Endothelial cell of umbilical vein (primary cell): ENCODE measurements around the gene ATP6V0D1. TPM values are rescaled to one million over a fixed set of nuclear protein-coding genes. Genes with fewer than 3 reads are reported as not detected.

Experiments
- BruUV-seq: library from RNA; stranded (reverse); fragments of 400-500 nt; replicated peaks from 2 replicates; lab custom pipeline; 2021; lab: Mats Ljungman, UMichigan
- CTCF ChIA-PET: fragments of 300-600, 350-600 bp; sonication (Branson Sonifier 250); formaldehyde crosslinking; loops from one replicate; lab custom pipeline; 2021; ENCODE audit warnings: antibody characterized with exemption, inconsistent platforms; lab: Charles Lee
- POLR2A ChIA-PET: fragments of 300-600, 350-600 bp; sonication (Branson Sonifier 250); formaldehyde crosslinking; loops from one replicate; lab custom pipeline; 2021; ENCODE audit warnings: antibody characterized with exemption, inconsistent platforms; lab: Charles Lee
- DNase-seq: peaks from one replicate; pipeline ENCODE4 v3.0.0-alpha.2; 2011; ENCODE audit warnings: low read depth, low spot score
- FAIRE-seq: peaks from 2 replicates; lab custom pipeline; 2011; peaks lifted over from hg19 to GRCh38; lab: Jason Lieb, UNC
- H2AFZ ChIP-seq: 2 replicates; pipeline ENCODE4 v1.6.0; 2012; ENCODE audit warnings: low read depth, low read length, control low read depth, inconsistent platforms
- H3K27ac ChIP-seq: 2 replicates; pipeline ENCODE4 v1.5.1; 2011; ENCODE audit warnings: low read depth, mild to moderate bottlenecking, control low read depth, low read length, moderate library complexity; ENCODE audit not compliant: insufficient read depth
- H3K27me3 ChIP-seq, 2 experiments: 2 replicates each; pipeline versions ENCODE4 v1.6.0 to v1.6.1; 2011; ENCODE audit warnings: low read length in 2 of 2, mixed read lengths in 1 of 2; ENCODE audit not compliant: control insufficient read depth in 2 of 2, insufficient read depth in 2 of 2
- H3K36me3 ChIP-seq, 2 experiments: 2 replicates in 1 of 2; 3 replicates in 1 of 2; pipeline ENCODE4 v1.5.1; 2011; ENCODE audit warnings: low read length in 2 of 2, mild to moderate bottlenecking in 1 of 2, moderate library complexity in 1 of 2; ENCODE audit not compliant: control insufficient read depth in 2 of 2, insufficient read depth in 2 of 2; ENCODE audit errors: extremely low read depth in 1 of 2
- H3K4me1 ChIP-seq: 3 replicates; pipeline ENCODE4 v1.5.1; 2011; ENCODE audit warnings: mild to moderate bottlenecking, low read length; ENCODE audit not compliant: control insufficient read depth, insufficient read depth; ENCODE audit errors: extremely low read depth
- H3K4me2 ChIP-seq: 2 replicates; pipeline ENCODE4 v1.6.1; 2011; ENCODE audit warnings: low read length, control low read depth, mixed read lengths; ENCODE audit not compliant: insufficient read depth
- H3K4me3 ChIP-seq, 3 experiments: fragments of 200-600 bp in 1 of 3; sonication (generic), shearing (Covaris generic) in 1 of 3; replicated peaks in 1 of 3; 2 replicates each; pipeline ENCODE4 v1.5.1; 2011 to 2016; ENCODE audit warnings: control low read depth in 3 of 3, low read length in 3 of 3, mild to moderate bottlenecking in 2 of 3, inconsistent platforms in 1 of 3, low read depth in 1 of 3, moderate library complexity in 1 of 3; ENCODE audit not compliant: insufficient read depth in 1 of 3
- H3K79me2 ChIP-seq: 2 replicates; pipeline ENCODE4 v1.6.0; 2012; ENCODE audit warnings: low read length, inconsistent platforms; ENCODE audit not compliant: control insufficient read depth, insufficient read depth
- H3K9ac ChIP-seq: replicated peaks from 2 replicates; pipeline ENCODE3; 2011; ENCODE audit warnings: low read length, control low read depth; ENCODE audit not compliant: insufficient read depth; ENCODE audit errors: extremely low read depth
- H3K9me1 ChIP-seq: replicated peaks from 3 replicates; pipeline ENCODE4 v1.6.0; 2011; ENCODE audit warnings: mild to moderate bottlenecking, low read length; ENCODE audit not compliant: control insufficient read depth, insufficient read depth; ENCODE audit errors: extremely low read depth
- H3K9me3 ChIP-seq: replicated peaks from 2 replicates; pipeline ENCODE4 v1.5.1; 2012; ENCODE audit warnings: low read length, inconsistent platforms; ENCODE audit not compliant: control insufficient read depth, insufficient read depth
- H4K20me1 ChIP-seq: replicated peaks from 2 replicates; pipeline ENCODE3; 2011; ENCODE audit warnings: mild to moderate bottlenecking, low read length; ENCODE audit not compliant: control insufficient read depth, insufficient read depth; ENCODE audit errors: extremely low read depth
- CTCF ChIP-seq, 2 donors: IDR thresholded peaks; 1 replicate in 1 of 2; 2 replicates in 1 of 2; pipeline ENCODE4 v1.5.1; 2011; ENCODE audit warnings: low read length in 2 of 2, mild to moderate bottlenecking in 2 of 2, moderate library complexity in 2 of 2, control low read depth in 1 of 2, inconsistent platforms in 1 of 2, low read depth in 1 of 2; ENCODE audit not compliant: insufficient read depth in 1 of 2; ENCODE audit errors: extremely low read depth in 1 of 2
- EZH2 ChIP-seq: IDR thresholded peaks from 2 replicates; pipeline ENCODE4 v1.6.1; 2012; ENCODE audit warnings: borderline replicate concordance, low read depth, mild to moderate bottlenecking, moderate library complexity, low read length, inconsistent platforms; ENCODE audit not compliant: severe bottlenecking
- FOS ChIP-seq: IDR thresholded peaks from 2 replicates; pipeline ENCODE4 v1.6.1; 2011; ENCODE audit warnings: mild to moderate bottlenecking, low read length, moderate library complexity, borderline replicate concordance; ENCODE audit not compliant: insufficient read depth
- POLR2A ChIP-seq: IDR thresholded peaks from 2 replicates; pipeline ENCODE4 v1.6.1; 2012; ENCODE audit warnings: low read depth, mild to moderate bottlenecking, control low read depth, low read length
- dilution Hi-C: fragments of 300-500 bp; cut with MboI; formaldehyde crosslinking; loops from one replicate; pipeline ENCODE4 v1.15.0; 2019; ENCODE audit warnings: low sequenced_read_pairs; ENCODE audit not compliant: extremely low pct_ligation_motif_present
- intact Hi-C: fragments of 100-400 bp; cut with micrococcal nuclease; formaldehyde crosslinking; loops from one replicate; pipeline ENCODE4 v1.10.0; 2022
- polyA plus RNA-seq, 4 experiments: library from polyadenylated mRNA; depleted of rRNA in 3 of 4; stranded (reverse) in 3 of 4; unstranded in 1 of 4; fragments of >200 nt; gene quantifications; 2 replicates each; pipeline versions ENCODE4 v1.2.1 to v1.2.3, GENCODE V29; 2011 to 2012; ENCODE audit warnings: missing spikeins in 1 of 4
- total RNA-seq: library from RNA; stranded (reverse); gene quantifications from 2 replicates; pipeline ENCODE4 v1.2.3, GENCODE V29; 2021

Gene ATP6V0D1
- total and polyA plus RNA-seq, 2 donors (not counting 3 experiments of a cell fraction or from before 2014, with no cell fraction given): 82.8 to 232 TPM

GRCh38 chr16:67407788-67408452 lies 73.0 kb downstream of the ATP6V0D1 start:
- no TSS peak for BruUV-seq
- Histone ChIP-seq H3K4me2 (no peak overlapping the region), H3K4me1 (peaks cover 20% of the 10 kb centered on the region), H4K20me1 (no peaks in the 10 kb centered on the region), H3K9me1 (no peaks in the 10 kb centered on the region), H3K27ac (peak overlapping the region; percentile 61), H3K36me3 (no peaks in the 10 kb centered on the region), H3K4me3 (no peak overlapping the region), H3K9me3 (no peaks in the 10 kb centered on the region), H3K79me2 (no peaks in the 10 kb centered on the region), H3K27me3 (no peaks in the 10 kb centered on the region), H3K9ac (no peak overlapping the region), H2AFZ (no peak overlapping the region)
- dilution Hi-C loops (no loop called here), intact Hi-C loops (no loop called here)
- POLR2A ChIA-PET: interaction anchor here (0.7 kb wide), 1 partner anchor 81 kb away, joined by 3 read pairs; no protein-coding TSS in a partner anchor
- FAIRE-seq (no peak), DNase-seq (no peak)
- TF ChIP-seq POLR2A (no peak), CTCF (IDR thresholded peaks at IDR 0.05; ENCODE audit: extremely low read depth in 1 of 2, insufficient read depth in 1 of 2, low read depth in 1 of 2, low read length in 2 of 2) (peak in 1 of 2 donors; percentile 3)
- CTCF ChIA-PET: interaction anchor here (0.7 to 2.6 kb wide), 7 partner anchors 8 to 148 kb away, joined by 3 to 14 read pairs (median 5); partner anchors contain the start of genes KCTD19, LRRC36 and TPPP3

GRCh38 chr16:67407176-67407787 lies 73.7 kb downstream of the ATP6V0D1 start:
- Histone ChIP-seq H3K27me3 (no peaks in the 10 kb centered on the region), H3K4me3 (no peak overlapping the region), H3K4me1 (peaks cover 20% of the 10 kb centered on the region), H3K9me3 (no peaks in the 10 kb centered on the region), H3K36me3 (no peaks in the 10 kb centered on the region), H3K27ac (peak overlapping the region; percentile 61), H3K9ac (peak overlapping the region; percentile 19), H3K4me2 (no peak overlapping the region), H3K79me2 (no peaks in the 10 kb centered on the region), H4K20me1 (no peaks in the 10 kb centered on the region), H2AFZ (no peak overlapping the region), H3K9me1 (no peaks in the 10 kb centered on the region)
- ChIA-PET CTCF (interaction anchor here (1.4 to 2.6 kb wide), 4 partner anchors 8 to 147 kb away, joined by 5 to 14 read pairs (median 12); partner anchors contain the start of gene TPPP3), POLR2A (no interaction called here)
- DNase-seq: no peak
- TF ChIP-seq POLR2A: no peak
- no peak for TF ChIP-seq EZH2
- no peak for TF ChIP-seq FOS
- dilution Hi-C loops: no loop called here
- intact Hi-C loops: no loop called here
- FAIRE-seq: peak; percentile 37
- BruUV-seq: no TSS peak
